Type B pancreatic cell (in vitro differentiated cells): ENCODE results near the gene C1orf174. TPM values are rescaled to one million over a fixed set of nuclear protein-coding genes. Genes with fewer than 3 reads are reported as not detected.

Experiments
- DNase-seq: peaks from one replicate; pipeline ENCODE4 v3.0.0; 2021; ENCODE audit warnings: mixed read lengths; ENCODE audit not compliant: unreplicated experiment; ENCODE audit errors: extremely low spot score
- H3K27ac Mint-ChIP-seq: 2 replicates; pipeline ENCODE4 v1.8.0; 2021; ENCODE audit warnings: mild to moderate bottlenecking, mixed read lengths
- H3K27me3 Mint-ChIP-seq: 2 replicates; pipeline ENCODE4 v1.8.0; 2021; ENCODE audit warnings: mixed read lengths
- H3K36me3 Mint-ChIP-seq: 2 replicates; pipeline ENCODE4 v1.8.0; 2021; ENCODE audit warnings: mixed read lengths
- H3K4me1 Mint-ChIP-seq: one replicate; pipeline ENCODE4 v1.8.0; 2021; ENCODE audit warnings: mixed read lengths; ENCODE audit not compliant: unreplicated experiment
- H3K4me3 Mint-ChIP-seq: 2 replicates; pipeline ENCODE4 v1.8.0; 2021; ENCODE audit warnings: mild to moderate bottlenecking, mixed read lengths
- H3K9me3 Mint-ChIP-seq: 2 replicates; pipeline ENCODE4 v1.8.0; 2021; ENCODE audit warnings: mixed read lengths
- total RNA-seq: library from RNA; stranded (reverse); gene quantifications from 2 replicates; pipeline ENCODE4 v1.2.1, GENCODE V29; 2021; ENCODE audit warnings: low replicate concordance
- TF ChIP-seq, protein P1 (sequence below): fragments of 200-600 bp; sonication (generic); conservative IDR thresholded peaks from 2 replicates; pipeline ENCODE4 v1.5.0; 2021; ENCODE audit warnings: antibody characterized with exemption, mild to moderate bottlenecking

The C1orf174 gene
- total RNA-seq, 1 donor from 2014 or later: 31.4 TPM

DNA sequence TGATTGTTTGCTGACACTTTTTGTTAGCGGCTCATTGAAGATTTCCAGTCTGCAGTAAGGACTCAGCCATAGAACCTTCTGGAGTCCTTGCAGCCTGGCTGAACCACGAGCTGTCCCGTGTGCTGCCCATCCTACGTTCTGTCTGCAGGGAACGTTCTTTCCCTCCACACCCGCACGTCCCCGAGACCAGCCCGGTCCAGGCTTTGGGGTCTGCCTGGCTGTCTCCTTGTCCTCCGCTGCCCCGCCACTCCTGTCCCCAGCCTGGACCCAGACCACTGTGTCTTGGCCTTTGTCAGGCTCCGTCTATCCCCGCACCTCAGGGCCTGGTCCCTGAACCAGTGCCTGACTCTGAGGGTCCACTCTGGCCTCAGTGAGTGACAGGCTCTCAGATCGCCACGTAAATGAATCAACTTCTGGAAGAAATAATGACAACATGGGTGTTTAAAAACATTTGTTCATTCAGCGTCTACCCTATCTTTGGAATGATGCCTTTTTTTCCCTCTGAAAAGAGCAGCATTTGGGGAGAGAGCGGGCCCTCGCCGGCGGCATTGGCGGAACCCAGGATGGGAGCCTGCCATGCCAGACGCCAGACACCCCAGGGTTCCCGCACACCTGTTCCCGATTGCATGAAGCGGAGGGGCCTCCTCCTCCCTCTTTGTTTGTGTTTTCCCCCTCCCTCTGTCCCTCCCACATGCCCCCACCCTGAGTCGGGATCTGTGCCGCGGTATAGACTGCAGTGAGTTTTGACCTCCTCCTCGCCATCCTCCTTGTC lies 43.9 kb upstream of the C1orf174 start:
- no peak for DNase-seq
- Mint-ChIP-seq H3K4me3 (no peak overlapping the region), H3K9me3 (no peaks in the 10 kb centered on the region), H3K27ac (no peak overlapping the region), H3K27me3 (peaks cover 11% of the 10 kb centered on the region), H3K4me1 (no peaks in the 10 kb centered on the region), H3K36me3 (no peaks in the 10 kb centered on the region)
- TF ChIP-seq, protein P1, sequence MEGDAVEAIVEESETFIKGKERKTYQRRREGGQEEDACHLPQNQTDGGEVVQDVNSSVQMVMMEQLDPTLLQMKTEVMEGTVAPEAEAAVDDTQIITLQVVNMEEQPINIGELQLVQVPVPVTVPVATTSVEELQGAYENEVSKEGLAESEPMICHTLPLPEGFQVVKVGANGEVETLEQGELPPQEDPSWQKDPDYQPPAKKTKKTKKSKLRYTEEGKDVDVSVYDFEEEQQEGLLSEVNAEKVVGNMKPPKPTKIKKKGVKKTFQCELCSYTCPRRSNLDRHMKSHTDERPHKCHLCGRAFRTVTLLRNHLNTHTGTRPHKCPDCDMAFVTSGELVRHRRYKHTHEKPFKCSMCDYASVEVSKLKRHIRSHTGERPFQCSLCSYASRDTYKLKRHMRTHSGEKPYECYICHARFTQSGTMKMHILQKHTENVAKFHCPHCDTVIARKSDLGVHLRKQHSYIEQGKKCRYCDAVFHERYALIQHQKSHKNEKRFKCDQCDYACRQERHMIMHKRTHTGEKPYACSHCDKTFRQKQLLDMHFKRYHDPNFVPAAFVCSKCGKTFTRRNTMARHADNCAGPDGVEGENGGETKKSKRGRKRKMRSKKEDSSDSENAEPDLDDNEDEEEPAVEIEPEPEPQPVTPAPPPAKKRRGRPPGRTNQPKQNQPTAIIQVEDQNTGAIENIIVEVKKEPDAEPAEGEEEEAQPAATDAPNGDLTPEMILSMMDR: no peak

DNA sequence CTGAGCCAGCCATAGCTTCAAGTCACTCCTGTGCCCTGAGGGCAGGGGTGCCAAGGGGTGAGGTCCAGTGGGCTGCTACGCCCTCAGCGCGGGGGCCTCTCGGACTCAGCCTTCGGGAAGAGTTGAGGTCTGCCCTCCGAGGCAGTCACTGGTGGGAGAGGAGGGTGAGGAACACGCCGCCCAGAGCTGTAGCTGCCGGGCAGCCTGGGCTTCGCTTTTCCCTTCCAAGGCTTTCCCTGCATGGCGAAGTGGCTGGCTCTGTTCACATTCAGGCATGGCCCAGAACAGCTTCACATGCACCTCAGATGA lies 43.0 kb upstream of the C1orf174 start:
- peaks cover 8% of the 10 kb centered on the region for H3K27me3 Mint-ChIP-seq
- TF ChIP-seq, protein P1: no peak
- H3K9me3 Mint-ChIP-seq: no peaks in the 10 kb centered on the region
- no peak for DNase-seq
- no peak overlapping the region for H3K4me3 Mint-ChIP-seq
- no peaks in the 10 kb centered on the region for H3K4me1 Mint-ChIP-seq
- H3K27ac Mint-ChIP-seq: no peak overlapping the region
- no peaks in the 10 kb centered on the region for H3K36me3 Mint-ChIP-seq

DNA sequence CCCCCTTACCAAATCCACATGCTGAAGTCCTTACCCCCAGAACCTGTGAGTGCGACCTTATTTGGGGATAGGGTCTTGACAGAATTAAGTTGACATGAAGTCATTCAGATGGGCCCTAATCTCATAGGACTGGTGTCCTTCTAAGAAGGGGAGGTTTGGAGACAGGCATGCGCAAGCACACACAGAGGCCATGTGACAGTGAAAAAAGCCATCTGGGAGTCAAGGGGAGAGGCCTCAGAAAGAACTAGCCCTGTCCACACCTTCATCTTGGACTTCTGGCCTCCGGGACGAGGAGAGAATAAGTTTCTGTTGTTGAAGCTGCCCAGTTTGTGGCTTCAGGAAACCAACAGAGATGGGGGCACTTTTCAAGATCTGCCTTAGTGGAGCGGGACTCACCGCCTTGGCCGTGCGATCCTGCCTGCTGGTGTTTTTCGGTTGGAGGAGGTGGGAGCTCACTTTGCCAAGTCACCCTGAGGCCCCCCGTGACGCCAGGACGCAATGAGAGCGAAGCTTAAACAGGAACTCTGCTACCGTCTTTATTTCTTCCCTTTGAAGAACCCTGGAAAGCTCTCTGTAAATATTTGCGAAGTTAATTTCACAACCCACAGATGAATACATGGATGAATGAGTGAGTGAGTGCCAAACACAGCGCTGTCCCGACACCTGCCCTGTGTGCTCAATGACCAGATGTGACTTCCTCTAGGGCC lies 42.5 kb upstream of the C1orf174 start:
- TF ChIP-seq, protein P1: no peak
- Mint-ChIP-seq H3K36me3 (no peaks in the 10 kb centered on the region), H3K4me1 (no peaks in the 10 kb centered on the region), H3K4me3 (no peak overlapping the region), H3K27ac (no peak overlapping the region), H3K9me3 (no peaks in the 10 kb centered on the region), H3K27me3 (peaks cover 8% of the 10 kb centered on the region)
- DNase-seq: no peak

DNA sequence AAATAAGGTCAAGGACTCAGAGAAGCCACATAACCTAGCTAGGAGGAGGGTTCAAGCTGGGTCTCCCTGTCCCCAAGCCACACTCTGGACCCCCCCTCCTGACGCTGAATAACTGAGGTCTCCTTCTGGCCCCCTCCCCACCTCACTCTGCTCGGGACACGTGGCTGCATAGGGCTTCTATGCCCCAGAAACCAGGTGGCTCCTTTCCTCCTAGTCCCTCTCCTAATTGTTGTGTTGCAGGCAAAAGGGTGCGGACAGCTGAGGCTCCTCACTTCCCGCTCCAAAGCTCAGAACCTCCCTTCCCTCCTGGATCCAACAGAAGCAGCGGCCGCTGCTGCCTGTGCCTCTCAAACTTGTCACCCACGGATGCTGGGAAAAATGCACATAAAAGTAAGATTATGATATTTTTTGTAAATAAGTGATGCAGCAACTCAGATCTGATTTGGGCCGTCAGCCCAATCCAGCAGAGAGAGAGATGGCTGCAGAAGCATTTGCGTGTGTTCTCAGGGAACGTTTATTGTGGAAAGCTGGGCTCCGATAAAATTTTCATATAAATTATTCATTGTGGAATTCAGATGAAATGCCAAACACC lies 40.8 kb upstream of the C1orf174 start:
- Mint-ChIP-seq H3K27ac (no peak overlapping the region), H3K27me3 (peaks cover 5% of the 10 kb centered on the region), H3K4me1 (no peaks in the 10 kb centered on the region), H3K4me3 (no peak overlapping the region), H3K9me3 (no peaks in the 10 kb centered on the region), H3K36me3 (no peaks in the 10 kb centered on the region)
- no peak for DNase-seq
- TF ChIP-seq, protein P1: no peak

DNA sequence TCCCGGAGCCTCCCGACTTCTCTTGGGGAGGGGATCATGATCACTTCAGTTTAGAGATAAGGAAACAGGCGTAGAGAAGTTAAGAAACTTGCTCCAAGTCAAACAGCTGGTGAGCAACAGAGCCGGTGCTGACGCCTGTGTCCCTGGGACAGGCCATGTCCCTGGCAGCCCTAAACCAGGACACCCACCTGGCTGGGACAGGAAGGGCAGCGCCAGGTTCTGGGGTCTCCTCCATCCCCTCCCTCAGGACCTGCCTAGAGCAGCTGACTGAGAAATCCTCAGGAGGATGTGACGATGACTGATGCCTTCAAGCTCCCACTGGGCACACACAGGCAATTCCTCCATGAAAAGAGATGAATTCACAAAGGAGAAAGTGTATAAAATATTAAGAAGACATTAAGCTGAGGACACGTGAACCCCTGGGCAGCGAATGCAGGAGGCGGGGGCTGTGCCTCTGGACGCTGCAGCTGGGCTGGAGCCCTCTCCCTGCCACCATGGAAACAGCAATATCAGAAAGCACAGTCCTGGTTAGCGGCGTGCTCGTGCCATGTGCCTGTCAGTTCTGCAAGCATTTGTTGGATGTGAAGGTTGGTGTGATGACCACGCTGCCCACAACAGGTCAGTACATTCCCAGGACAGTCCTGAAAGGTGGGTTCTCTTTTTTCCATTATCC lies 40.1 kb upstream of the C1orf174 start:
- no peaks in the 10 kb centered on the region for H3K9me3 Mint-ChIP-seq
- H3K36me3 Mint-ChIP-seq: no peaks in the 10 kb centered on the region
- peaks cover 5% of the 10 kb centered on the region for H3K27me3 Mint-ChIP-seq
- TF ChIP-seq, protein P1: no peak
- H3K4me1 Mint-ChIP-seq: no peaks in the 10 kb centered on the region
- no peak overlapping the region for H3K4me3 Mint-ChIP-seq
- H3K27ac Mint-ChIP-seq: no peak overlapping the region
- no peak for DNase-seq
